ENCODE results near the gene TLCD2.
A peak's percentile ranks its signal among the peaks of the same experiment; 100 is the strongest.

GRCh38 chr17:1716076-1716911, 6.1 kb upstream of the TLCD2 start:
- no peak for TF ChIP-seq EZH2 (IDR thresholded peaks at IDR 0.05; ENCODE audit: low read depth)
- TF ChIP-seq, protein P1, sequence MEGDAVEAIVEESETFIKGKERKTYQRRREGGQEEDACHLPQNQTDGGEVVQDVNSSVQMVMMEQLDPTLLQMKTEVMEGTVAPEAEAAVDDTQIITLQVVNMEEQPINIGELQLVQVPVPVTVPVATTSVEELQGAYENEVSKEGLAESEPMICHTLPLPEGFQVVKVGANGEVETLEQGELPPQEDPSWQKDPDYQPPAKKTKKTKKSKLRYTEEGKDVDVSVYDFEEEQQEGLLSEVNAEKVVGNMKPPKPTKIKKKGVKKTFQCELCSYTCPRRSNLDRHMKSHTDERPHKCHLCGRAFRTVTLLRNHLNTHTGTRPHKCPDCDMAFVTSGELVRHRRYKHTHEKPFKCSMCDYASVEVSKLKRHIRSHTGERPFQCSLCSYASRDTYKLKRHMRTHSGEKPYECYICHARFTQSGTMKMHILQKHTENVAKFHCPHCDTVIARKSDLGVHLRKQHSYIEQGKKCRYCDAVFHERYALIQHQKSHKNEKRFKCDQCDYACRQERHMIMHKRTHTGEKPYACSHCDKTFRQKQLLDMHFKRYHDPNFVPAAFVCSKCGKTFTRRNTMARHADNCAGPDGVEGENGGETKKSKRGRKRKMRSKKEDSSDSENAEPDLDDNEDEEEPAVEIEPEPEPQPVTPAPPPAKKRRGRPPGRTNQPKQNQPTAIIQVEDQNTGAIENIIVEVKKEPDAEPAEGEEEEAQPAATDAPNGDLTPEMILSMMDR (conservative IDR thresholded peaks at IDR 0.05) = peak; percentile 31; the same call in 1 of the 2 replicates

All from PC-9 (cell line).